ENCODE measurements around the gene TMEM9.
A peak's percentile ranks its signal among the peaks of the same experiment; 100 is the strongest.

TMEM9 gene

GRCh38 chr1:201091256-201091655 is 63.0 kb downstream of the TMEM9 start:
- no peaks in the 10 kb centered on the region for H3K36me3 Mint-ChIP-seq (ENCODE audit: low read depth)
- H3K4me3 Mint-ChIP-seq: no peak overlapping the region
- H3K9me3 Mint-ChIP-seq: no peaks in the 10 kb centered on the region
- H3K27ac Mint-ChIP-seq: no peak overlapping the region
- DNase-seq: no peak
- peaks cover 3% of the 10 kb centered on the region for H3K27me3 Mint-ChIP-seq (ENCODE audit: low read depth, poor library complexity)
- H3K4me1 Mint-ChIP-seq: peaks cover 44% of the 10 kb centered on the region
- no peak for TF ChIP-seq CTCF (IDR thresholded peaks at IDR 0.05)

DNA sequence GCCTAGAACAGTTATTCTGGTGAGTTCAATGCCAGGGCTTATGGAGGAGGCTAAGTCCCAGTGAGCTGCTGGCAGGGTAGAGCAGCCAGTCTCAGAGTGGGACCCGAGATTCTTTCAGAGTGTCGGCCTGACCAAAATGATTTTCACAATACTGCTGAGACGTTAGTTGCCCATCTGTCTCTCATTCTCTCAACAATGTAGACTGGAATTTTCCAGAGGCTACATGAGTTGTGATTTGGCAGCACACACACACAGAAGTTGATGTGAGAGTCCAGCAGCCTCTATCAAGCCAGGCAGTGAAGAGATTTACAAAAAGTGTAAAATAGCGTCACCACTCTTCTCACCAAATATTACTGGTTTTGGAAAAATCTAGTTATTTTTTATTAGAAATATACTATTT is 63.7 kb downstream of the TMEM9 start:
- peak overlapping the region; percentile 19 for H3K27ac Mint-ChIP-seq
- H3K4me3 Mint-ChIP-seq: no peak overlapping the region
- no peaks in the 10 kb centered on the region for H3K9me3 Mint-ChIP-seq
- H3K27me3 Mint-ChIP-seq (ENCODE audit: low read depth, poor library complexity): peaks cover 6% of the 10 kb centered on the region
- H3K4me1 Mint-ChIP-seq: peaks cover 37% of the 10 kb centered on the region
- TF ChIP-seq CTCF (IDR thresholded peaks at IDR 0.05): no peak
- H3K36me3 Mint-ChIP-seq (ENCODE audit: low read depth): no peaks in the 10 kb centered on the region
- DNase-seq: no peak

GRCh38 chr1:201089596-201089995 is 64.7 kb downstream of the TMEM9 start:
- H3K9me3 Mint-ChIP-seq: no peaks in the 10 kb centered on the region
- H3K4me1 Mint-ChIP-seq: peaks cover 29% of the 10 kb centered on the region
- DNase-seq: peak; percentile 31

GRCh38 chr1:201088901-201089525 is 65.3 kb downstream of the TMEM9 start:
- DNase-seq: no peak
- Mint-ChIP-seq H3K27ac (peak overlapping the region; percentile 79), H3K4me3 (no peak overlapping the region), H3K4me1 (peaks cover 26% of the 10 kb centered on the region), H3K27me3 (ENCODE audit: low read depth, poor library complexity) (peaks cover 13% of the 10 kb centered on the region), H3K36me3 (ENCODE audit: low read depth) (no peaks in the 10 kb centered on the region), H3K9me3 (no peaks in the 10 kb centered on the region)
- no peak for TF ChIP-seq CTCF (IDR thresholded peaks at IDR 0.05)

More at GRCh38 chr1:201089596-201089995, 64.7 kb downstream of the TMEM9 start:
- H3K36me3 Mint-ChIP-seq (ENCODE audit: low read depth): no peaks in the 10 kb centered on the region
- H3K4me3 Mint-ChIP-seq: no peak overlapping the region
- peaks cover 13% of the 10 kb centered on the region for H3K27me3 Mint-ChIP-seq (ENCODE audit: low read depth, poor library complexity)
- H3K27ac Mint-ChIP-seq: peak overlapping the region; percentile 79
- TF ChIP-seq CTCF (IDR thresholded peaks at IDR 0.05): no peak

GRCh38 chr1:201088395-201088794 is 65.9 kb downstream of the TMEM9 start:
- TF ChIP-seq CTCF (IDR thresholded peaks at IDR 0.05): no peak
- no peak overlapping the region for H3K4me3 Mint-ChIP-seq
- no peaks in the 10 kb centered on the region for H3K36me3 Mint-ChIP-seq (ENCODE audit: low read depth)
- no peaks in the 10 kb centered on the region for H3K9me3 Mint-ChIP-seq
- H3K27ac Mint-ChIP-seq: no peak overlapping the region
- peaks cover 17% of the 10 kb centered on the region for H3K27me3 Mint-ChIP-seq (ENCODE audit: low read depth, poor library complexity)
- peaks cover 20% of the 10 kb centered on the region for H3K4me1 Mint-ChIP-seq
- DNase-seq: no peak
